ENCODE measurements around the gene LYST. TPM values are rescaled to one million over a fixed set of nuclear protein-coding genes. Genes with fewer than 3 reads are reported as not detected.
"Not testable (repeated sequence)": the region's sequence is repeated elsewhere in the genome, so short reads cannot be mapped to it uniquely, and the experiment has no call there.

LYST gene
- total RNA-seq, 2 donors from 2014 or later: 33.5 to 73.0 TPM

GRCh38 chr1:235639226-235640205 is 227.2 kb downstream of the LYST start:
- H3K9me3 Mint-ChIP-seq: no peaks in the 10 kb centered on the region
- H3K36me3 Mint-ChIP-seq: no peaks in the 10 kb centered on the region
- no peak for DNase-seq (ENCODE audit: low spot score in 2 of 2)
- ATAC-seq: no peak
- H3K27ac Mint-ChIP-seq: no peak overlapping the region

- not testable (repeated sequence) for DNase-seq (ENCODE audit: low spot score in 2 of 2); H3K27ac Mint-ChIP-seq; ATAC-seq; H3K36me3 Mint-ChIP-seq; H3K9me3 Mint-ChIP-seq
These were observed 228.1 kb downstream of the LYST start for GRCh38 chr1:235638612-235639011.

DNA sequence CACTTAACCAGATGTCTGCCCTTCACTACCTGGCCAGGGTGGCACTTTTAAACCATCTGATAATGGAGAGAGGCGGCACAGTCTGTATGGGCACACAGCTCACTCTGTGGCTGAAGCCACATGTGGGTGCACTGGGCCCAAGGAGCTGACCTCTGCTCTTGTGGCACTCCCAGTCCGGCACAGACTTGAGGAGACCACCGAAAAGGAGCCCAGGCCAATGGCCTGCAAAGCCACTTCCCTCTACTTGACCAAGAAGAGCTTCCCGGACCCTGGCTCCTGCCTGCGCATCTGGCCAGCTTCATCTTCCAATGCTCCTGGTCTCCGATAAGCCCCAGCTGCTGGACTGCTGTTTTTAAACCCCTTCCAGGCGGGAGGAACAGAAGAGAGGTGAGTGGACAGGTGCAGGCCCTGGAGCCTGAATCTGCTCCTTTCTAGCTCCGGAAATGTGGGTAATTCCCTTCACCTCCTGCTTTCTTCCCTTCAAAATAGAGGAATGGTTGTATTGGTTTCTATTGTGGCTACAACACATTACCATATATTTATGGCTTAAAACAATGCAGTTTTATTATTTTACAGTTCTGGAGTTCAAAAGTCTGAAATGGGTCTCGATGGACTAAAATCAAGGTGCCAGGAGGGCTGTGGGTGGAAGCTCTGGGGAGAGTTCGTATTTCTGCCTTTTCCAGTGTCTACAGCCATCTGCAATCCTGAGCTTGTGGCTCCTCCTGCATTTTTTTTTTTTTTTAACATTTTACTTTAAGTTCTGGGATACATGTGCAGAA is 228.8 kb downstream of the LYST start:
- DNase-seq (ENCODE audit: low spot score in 2 of 2): no peak
- ATAC-seq: no peak
- Mint-ChIP-seq H3K27ac (no peak overlapping the region), H3K9me3 (no peaks in the 10 kb centered on the region), H3K36me3 (no peaks in the 10 kb centered on the region)

DNA sequence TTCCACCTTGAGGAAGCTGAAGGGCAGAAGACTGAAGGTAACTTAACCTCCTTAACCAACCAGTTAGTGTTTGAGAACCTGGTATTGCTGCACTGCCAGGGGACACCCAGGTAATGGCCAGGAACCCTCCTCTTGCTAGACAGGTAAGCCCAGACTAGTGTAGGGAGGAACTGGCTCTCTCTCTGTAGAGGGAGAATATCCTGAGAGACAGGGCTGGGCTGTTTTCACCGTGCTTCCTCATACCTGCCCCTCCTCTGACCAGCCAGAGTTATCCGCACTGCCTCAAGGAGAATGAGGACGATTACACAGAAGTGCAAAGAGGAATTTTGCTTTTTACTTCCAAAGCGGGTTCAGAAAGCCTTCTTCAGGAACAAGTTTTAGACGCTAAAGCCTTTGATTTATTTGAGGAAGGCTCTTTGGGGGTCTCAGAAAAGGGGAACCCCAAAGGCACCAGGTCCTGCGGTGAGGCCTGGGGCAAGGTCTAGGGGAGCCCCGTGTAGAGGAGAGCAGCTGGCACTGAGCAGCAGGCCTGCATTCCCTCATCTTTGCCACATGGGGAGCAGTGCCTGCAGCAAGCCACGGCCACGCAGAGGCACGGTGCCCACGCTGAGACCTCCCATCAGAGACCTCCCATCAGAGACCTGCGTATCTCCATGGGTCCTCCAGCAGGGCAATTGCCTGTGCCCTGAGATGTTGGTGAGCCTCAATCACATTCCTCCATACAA is 230.6 kb downstream of the LYST start:
- Mint-ChIP-seq H3K9me3 (no peaks in the 10 kb centered on the region), H3K27ac (no peak overlapping the region), H3K36me3 (no peaks in the 10 kb centered on the region)
- ATAC-seq (no peak), DNase-seq (ENCODE audit: low spot score in 2 of 2) (peak in 1 of 2 donors; percentile 33)

DNA sequence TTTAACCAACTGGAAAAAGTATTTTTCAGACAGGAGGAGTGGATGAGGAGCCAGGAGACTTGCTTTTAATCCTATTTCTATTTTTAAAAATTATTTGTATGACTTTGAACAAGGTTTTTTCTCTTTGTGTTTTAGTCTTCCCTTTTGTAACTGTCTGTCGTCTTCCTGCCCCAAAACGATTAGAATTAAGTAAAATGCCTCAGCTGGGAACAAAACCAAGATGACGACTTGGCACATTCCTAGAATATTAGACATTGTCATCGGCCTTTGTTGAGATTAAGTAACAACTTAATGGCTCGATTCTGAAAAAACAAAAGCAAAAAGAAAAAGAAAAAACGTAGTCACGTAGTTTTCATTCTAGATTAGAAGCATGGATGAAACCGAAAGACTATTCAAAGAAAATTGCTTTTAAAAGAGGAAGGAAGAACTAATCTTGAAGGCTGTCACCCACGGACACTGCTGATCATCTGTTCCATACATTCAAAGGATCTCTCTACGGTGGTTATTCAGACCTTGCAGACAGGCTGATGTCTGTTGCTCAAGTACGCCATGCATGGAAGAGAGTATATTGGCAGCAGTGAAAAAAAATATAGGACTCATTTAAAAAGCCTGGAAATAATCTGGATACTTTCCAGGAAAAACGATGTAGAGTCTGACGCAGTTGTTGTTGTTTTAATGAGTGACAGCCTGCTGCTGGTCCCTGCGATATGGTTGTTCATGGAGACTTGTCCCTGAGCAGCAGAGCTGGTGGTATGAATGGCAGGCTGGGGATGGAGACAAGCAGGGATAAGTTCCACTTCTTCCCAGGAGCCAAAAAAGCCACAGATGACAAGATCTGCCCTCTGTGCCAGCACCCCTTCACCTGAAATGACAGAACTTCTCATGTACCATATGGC is 234.0 kb downstream of the LYST start:
- Mint-ChIP-seq H3K27ac (no peak overlapping the region), H3K9me3 (no peaks in the 10 kb centered on the region), H3K36me3 (no peaks in the 10 kb centered on the region)
- peak; percentile 54 to 72 for ATAC-seq
- no peak for DNase-seq (ENCODE audit: low spot score in 2 of 2)

GRCh38 chr1:235631816-235632215 is 234.9 kb downstream of the LYST start:
- Mint-ChIP-seq H3K36me3 (no peaks in the 10 kb centered on the region), H3K27ac (no peak overlapping the region), H3K9me3 (no peaks in the 10 kb centered on the region)
- no peak for DNase-seq (ENCODE audit: low spot score in 2 of 2)
- ATAC-seq: no peak

- no peak for ATAC-seq
- Mint-ChIP-seq H3K36me3 (no peaks in the 10 kb centered on the region), H3K9me3 (no peaks in the 10 kb centered on the region), H3K27ac (no peak overlapping the region)
- no peak for DNase-seq (ENCODE audit: low spot score in 2 of 2)
These were observed 238.2 kb downstream of the LYST start for GRCh38 chr1:235628316-235629005.

DNA sequence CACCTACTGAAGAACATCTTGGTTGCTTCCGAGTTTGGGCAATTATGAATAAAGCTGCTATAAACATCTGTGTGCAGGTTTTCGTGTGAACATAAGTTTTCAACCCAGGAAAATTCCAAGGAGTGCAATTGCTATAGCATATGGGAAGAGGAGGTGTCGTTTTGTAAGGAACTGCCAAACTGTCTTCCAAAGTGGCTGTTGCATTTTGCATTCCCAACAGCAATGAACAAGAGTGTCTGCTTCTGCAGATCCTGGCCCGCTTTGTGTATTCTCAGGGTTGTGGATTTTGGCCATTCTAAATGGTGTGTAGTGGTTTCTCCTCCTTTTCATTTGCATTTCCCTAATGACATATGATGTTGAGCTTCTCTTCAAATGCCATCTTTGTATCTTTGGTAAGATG is 240.9 kb downstream of the LYST start:
- H3K36me3 Mint-ChIP-seq: no peaks in the 10 kb centered on the region
- no peak for ATAC-seq
- no peak overlapping the region for H3K27ac Mint-ChIP-seq

DNA sequence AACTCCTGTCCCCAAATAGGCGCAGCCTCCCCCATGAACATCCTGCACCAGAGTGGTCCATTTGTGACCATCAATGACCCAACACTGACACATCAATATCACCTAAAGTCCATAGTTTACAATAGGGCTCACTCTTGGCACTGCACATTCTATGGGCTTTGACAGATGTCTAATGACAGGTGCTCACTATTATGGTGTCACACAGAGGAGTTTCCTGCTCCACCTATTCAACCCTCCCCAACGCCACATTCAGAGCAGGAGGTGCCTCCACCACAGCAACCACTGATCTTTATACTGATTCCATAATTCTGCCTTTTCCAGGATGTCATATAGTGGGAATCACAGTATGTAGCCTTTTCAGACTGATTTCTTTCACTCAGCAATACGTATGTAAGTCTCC is 241.4 kb downstream of the LYST start:
- H3K9me3 Mint-ChIP-seq: no peaks in the 10 kb centered on the region
- ATAC-seq (no peak), DNase-seq (ENCODE audit: low spot score in 2 of 2) (no peak)
- H3K27ac Mint-ChIP-seq: no peak overlapping the region
- no peaks in the 10 kb centered on the region for H3K36me3 Mint-ChIP-seq

More for the DNA sequence above, 240.9 kb downstream of the LYST start:
- no peaks in the 10 kb centered on the region for H3K9me3 Mint-ChIP-seq
- no peak for DNase-seq (ENCODE audit: low spot score in 2 of 2)

GRCh38 chr1:235624721-235625333 is 241.9 kb downstream of the LYST start:
- ATAC-seq (no peak), DNase-seq (ENCODE audit: low spot score in 2 of 2) (no peak)
- no peak overlapping the region for H3K27ac Mint-ChIP-seq
- H3K36me3 Mint-ChIP-seq: no peaks in the 10 kb centered on the region
- H3K9me3 Mint-ChIP-seq: no peaks in the 10 kb centered on the region

DNA sequence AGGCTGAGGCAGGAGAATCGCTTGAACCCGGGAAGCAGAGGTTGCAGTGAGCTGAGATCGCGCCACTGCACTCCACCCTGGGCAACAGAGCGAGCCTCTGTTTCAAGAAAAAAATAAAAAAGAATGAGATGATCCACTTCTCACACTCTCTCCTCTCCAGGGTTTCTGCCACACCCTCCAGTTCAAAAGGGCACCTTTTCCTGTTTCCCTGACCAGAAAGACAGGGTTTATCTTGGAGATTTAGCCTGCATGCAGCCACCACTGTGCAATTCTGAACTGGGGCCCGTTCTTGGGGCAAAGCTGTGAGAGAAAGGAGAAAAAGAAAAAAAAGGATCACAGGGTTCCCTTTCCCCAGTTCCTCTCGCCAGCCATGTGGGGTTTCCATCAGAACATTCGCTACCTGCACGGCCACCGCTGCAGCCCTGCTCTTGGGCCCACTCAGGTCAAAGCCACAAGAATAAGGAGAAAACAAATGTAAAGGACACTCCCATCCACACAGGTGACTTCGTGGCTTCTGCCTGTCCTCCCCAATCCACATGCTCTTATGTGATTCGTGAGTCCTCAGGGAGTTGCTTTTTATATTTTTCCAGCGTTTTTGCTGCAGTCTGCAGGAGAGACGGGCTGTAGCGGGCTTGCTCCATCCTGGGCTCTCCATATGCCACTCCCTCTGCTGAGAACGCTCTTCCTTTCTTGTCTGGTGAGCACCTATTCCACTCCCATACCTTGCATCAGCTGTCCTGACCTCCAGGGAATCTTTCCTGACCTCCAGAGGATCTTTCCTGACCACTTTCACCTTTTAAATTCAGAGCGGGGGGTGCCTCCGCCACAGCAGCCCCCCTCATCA is 243.5 kb downstream of the LYST start:
- H3K9me3 Mint-ChIP-seq: no peaks in the 10 kb centered on the region
- no peak overlapping the region for H3K27ac Mint-ChIP-seq
- no peaks in the 10 kb centered on the region for H3K36me3 Mint-ChIP-seq
- no peak for DNase-seq (ENCODE audit: low spot score in 2 of 2)
- no peak for ATAC-seq

GRCh38 chr1:235619149-235619548 is 247.6 kb downstream of the LYST start:
- not testable (repeated sequence) for H3K27ac Mint-ChIP-seq, ATAC-seq

DNA sequence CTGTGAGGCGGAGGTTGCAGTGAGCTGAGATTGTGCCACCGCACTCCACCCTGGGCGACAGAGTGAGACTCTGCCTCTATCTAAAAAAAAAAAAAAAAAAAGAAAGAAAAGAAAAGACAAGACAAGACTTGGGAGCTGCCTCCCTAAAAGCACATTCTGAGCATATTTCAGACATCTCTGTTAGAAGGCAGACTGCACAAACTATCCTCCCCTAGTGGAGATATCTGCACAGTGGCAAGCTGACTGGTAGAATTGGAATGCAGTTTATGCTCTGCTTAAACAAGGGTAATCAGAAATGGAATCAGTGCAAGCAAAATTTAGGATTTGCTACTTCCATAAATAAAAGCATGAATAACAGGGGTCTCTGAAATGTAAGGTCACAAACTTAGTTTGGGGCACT is 248.9 kb downstream of the LYST start:
- DNase-seq (ENCODE audit: low spot score in 2 of 2) (no peak), ATAC-seq (no peak)
- Mint-ChIP-seq H3K27ac (no peak overlapping the region), H3K9me3 (no peaks in the 10 kb centered on the region), H3K36me3 (no peaks in the 10 kb centered on the region)

More at GRCh38 chr1:235619149-235619548, 247.6 kb downstream of the LYST start:
- not testable (repeated sequence) for DNase-seq (ENCODE audit: low spot score in 2 of 2); H3K9me3 Mint-ChIP-seq; H3K36me3 Mint-ChIP-seq

DNA sequence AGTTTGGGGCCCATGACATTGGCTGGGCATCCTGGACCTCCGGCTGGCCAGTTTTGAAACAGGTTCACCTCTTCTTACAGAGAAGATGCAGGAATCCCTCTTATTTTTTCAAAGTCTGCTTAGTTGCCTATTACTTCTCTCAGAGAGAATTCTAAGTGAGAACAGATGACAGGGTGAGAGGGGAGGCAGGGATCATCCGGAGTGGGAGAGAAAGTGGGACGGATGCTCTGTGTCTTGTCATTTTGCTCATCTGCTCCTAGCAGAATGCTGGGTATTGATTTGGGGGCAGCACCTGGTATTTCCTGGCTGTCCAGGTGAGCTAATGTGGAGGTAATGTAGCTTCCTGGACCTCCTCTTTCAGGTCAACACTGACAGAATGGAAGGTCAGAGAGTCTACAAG is 249.6 kb downstream of the LYST start:
- H3K36me3 Mint-ChIP-seq: no peaks in the 10 kb centered on the region
- H3K9me3 Mint-ChIP-seq: no peaks in the 10 kb centered on the region

More for the DNA sequence above, 249.6 kb downstream of the LYST start:
- ATAC-seq (no peak), DNase-seq (ENCODE audit: low spot score in 2 of 2) (no peak)
- no peak overlapping the region for H3K27ac Mint-ChIP-seq

Data from activated naive CD4-positive, alpha-beta T cell treated with anti-CD3 and anti-CD28 coated beads, Interleukin-2, amount 50 U/mL, for 72 hours (primary cell).